IPS DF 4.7 (cell line): Measurements from ENCODE around the gene C17orf67.

Source experiments
- DNase-seq: peaks from one replicate; pipeline ENCODE4 v3.0.0-alpha.2; 2013; ENCODE audit warnings: low spot score; ENCODE audit errors: extremely low read depth

The C17orf67 gene, protein sequence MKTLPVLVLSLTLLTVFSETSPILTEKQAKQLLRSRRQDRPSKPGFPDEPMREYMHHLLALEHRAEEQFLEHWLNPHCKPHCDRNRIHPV

DNA sequence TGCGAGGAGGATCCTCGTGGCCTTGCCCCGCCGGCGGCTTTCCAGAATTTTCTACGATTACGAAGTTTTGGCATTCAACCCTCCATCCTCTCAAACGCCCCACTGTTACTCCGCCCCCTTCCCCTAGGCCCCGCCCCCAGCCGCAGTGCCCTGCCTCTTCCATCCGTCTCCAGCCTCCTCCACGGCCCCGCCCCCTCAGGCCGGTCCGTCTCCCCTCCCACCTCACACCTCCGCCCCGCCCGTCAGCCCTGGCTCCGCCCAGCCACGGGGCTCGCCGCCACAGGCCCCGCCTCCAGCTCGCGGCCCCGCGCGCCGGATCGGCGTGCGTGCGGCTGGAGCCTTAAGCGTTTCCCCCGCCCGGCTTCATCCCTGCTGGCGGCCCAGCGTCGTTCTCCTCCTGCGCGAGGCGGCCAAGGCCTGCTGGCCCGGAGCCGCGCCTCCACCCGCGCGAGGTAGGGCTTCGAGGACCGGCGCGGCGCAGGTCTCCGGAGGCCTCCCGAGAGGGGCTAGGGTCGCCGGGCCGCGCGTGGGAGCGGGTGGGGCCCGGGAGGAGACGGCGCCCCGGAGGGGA lies at the start of gene C17orf67, which contains the start of gene DGKE:
C17orf67 (minus strand) TSS at position 112 of the 571 bp plus-strand sequence. CDS start 18,110 bp downstream, outside the sequence.
DGKE (plus strand) TSS at position 343 of the 571 bp plus-strand sequence. CDS start 645 bp downstream, outside the sequence.
- no peak for DNase-seq

DNA sequence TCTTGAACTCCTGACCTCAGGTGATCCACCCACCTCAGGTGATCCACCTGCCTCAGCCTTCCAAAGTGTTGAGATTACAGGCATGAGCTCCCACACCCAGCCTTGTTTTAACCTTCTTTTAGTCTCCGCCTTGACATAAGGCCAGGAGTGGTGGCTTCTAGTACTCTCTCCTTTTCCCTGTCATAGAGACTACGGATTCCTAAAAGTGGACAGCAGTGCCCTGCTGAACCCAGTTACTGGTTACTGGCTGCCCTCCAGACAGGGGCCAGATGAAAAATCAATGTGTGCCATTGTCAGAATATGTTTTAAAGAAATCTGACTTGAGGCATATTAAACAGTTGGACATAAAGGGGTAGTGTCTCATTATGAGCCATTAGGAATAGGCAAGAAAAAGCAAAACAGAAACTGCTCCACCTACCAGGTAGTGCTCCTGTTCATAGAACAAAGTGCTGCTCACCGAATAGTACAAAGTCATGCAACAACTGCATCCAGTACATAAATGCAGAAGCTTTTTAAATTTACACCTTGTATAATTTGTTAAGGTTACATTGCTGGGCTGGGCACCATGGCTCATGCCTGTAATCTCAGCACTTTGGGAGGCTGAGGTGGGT lies 48.1 kb upstream of the C17orf67 start:
- DNase-seq, result no peak

DNA sequence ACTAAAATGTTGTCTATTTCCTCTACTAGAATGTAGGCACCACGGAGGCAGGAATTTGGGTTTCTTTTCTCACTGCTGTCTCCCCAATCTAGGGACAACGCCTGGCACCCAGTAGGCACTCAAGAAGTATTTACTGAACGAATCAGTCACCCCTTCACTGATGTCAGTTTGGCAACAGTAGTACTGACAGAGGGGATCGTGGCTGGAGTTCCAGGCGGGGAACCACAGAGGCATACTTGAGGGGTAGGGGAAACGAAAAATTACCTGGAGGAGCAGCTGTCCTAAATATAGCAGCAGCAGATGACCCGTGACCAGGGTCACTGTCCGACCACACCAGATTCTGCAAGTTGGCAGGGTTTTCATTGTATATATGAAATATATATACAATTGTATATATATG lies 46.9 kb upstream of the C17orf67 start:
- DNase-seq, result no peak

DNA sequence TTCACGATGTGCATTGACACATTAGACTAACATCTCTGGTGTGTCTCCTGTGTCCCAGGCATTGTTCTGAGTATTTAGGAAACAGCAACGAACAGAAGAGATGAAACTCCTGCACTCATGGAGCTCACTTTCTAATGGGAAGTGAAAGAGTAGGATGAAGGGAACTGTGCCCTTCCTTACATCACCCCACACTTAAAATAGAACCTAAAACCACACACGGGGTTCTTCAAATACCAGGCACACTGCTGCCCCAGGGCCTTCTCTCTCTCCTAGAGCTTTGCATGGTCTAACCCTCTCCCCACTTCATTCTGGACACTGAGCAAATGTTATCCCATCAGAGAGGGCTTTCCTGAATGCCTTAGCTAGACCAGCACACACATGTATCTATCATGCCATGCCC lies 46.4 kb upstream of the C17orf67 start:
- DNase-seq, result no peak

DNA sequence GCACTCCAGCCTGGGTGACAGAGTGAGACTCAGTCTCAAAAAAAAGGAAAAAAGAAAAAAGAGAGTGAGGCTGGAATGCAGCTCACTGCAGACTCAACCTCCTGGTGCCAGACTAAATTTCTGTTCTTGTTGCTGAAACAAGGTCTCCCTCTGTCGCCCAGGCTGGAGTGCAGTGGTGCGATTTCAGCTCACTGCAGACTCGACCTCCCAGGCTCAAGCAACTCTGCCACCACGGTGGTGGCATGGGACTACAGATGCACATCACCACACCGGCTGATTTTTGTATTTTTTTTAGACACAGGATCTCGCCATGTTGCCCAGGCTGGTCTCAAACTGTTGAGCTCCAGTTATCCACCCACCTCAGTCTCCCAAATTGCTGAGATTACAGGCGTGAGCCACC lies 45.6 kb upstream of the C17orf67 start:
- no peak for DNase-seq

DNA sequence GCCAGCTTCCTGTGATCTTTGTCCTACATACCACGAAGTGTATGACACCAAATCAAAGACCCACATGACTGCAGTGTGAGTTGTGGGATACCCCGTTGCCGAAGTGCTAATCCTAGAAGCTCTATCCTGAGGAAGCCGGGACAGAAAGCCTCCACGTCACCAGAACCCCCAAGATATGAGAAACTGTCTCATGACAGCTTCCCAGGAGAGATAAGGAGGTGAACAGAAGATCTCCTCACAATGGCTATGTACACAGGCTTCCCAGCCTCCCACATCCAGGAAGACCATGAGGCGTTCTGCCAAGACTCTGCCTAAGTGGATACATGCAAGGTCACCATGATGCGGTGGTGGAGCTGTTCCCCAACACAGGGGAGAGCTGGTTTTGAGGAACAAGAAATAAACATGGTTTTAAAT lies 43.1 kb upstream of the C17orf67 start:
- no peak for DNase-seq

DNA sequence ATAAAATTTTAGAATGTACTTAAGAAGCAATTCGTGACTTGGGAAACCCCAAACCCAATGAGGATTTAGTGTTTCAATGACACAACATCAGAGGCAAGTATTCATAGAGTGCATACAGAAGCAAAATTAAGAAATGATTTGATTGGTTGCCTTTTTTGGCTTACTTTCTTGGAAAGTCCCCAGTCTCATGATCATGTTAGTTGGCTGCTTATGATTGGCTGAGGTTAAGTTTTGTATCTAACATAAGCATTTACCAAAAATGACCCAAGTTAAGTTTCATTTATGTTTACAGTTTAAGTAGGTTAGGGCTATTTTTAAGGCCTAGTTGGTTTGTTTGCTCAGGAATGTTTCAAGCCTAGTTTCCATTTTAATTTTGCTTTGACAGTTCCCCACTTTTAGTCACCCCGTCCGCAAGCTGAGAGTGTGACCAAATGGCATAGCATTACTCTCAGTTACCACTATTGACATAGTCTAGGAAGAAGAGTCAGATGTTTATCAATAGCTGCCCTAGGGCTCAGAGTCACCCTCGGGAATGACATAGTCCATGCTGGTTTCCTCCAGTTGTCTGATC lies 36.4 kb upstream of the C17orf67 start:
- DNase-seq, result no peak

DNA sequence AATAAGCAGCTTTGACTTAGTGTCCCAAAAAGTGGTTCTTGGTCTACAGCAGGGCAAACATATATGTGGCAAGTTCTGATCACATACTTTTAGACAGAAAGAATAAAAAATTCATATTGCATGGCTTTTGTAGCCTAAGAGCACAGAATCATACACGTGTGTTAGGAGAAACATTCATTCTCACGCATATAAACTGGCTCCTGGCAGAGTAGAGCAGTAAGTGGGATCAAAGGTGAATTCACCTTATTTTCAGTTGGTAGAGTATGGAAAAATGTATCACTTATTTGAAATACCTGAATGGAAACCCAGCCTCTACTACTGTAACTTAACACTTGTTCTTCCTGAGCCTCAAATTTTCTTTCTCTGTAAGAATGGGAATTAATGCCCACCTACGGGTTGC lies 35.0 kb upstream of the C17orf67 start:
- no peak for DNase-seq

DNA sequence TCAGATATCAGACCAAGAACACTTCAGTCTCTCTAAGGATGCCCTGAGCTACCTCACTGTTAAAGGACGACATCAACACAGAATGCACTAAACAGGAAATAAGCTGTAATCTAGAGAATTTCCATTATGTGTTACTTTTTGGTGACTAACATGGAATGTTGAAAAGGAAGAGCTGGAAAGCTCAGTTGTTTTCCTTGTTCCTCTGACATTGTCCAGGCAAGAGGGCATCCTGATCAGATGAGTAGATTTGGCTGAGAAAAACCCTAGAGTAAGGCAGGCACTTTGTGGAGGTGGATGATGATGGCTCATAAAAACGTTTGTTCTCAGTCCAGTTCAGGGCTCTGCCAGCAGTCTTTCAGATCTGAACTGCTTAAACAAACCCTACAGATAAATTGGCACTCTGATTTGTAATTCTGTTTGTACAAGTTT lies 34.2 kb upstream of the C17orf67 start:
- DNase-seq, result no peak

DNA sequence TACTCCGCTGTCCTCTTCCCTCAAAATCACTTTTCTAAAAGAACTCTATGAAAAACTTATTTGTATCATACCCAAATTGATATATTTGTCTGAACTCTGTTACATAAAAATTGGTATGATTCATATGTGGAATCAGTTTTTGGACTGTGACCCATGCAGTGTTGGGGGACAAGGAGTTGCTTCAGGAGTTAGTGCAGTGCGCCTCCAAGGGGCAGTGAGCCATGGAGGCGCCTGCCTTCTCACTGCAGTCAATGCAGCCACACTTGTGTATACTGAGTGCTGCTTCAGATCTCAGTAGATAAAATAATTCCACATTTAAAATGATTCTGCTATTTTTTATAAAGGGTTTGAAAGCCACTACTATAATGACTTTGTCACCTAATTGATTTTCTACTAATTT lies 32.8 kb upstream of the C17orf67 start:
- no peak for DNase-seq

DNA sequence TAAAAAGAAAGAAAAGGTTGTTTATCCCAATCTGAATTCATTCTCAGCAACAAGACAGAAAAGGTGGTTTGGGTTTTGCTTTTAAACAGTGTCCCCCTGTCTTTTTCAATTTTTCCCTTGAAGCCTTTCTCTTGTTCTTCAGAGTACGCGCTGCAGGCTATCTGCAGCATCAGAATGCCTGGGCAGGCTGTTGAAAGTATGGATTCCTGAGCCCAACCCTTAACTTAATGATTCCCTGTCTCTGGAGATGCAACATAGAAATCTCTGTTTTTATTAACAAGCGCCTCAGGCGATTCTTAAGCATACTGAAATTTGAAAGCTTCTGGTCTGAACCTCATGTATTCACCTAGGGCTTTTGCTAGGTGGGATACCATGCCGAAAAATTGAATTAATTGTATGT lies 32.4 kb upstream of the C17orf67 start:
- DNase-seq, result no peak

DNA sequence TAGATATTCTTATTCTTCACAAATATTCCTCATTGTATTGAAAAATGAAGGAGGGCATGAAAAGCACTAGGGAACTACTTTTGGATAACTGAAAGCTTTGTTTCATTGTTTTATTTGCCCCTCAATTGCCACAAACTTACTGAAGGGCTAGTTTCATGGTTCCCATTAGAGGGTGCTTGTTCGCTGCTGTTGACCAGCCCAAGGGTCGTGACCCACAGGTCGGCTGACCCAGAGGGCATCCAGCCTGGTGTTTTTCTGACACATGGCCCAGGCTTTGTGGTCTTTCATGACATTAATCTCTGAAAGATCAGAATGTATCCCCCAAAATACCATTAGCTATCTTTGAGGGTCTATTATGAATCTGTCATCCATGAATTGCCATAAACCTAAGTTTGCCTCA lies 30.3 kb upstream of the C17orf67 start:
- no peak for DNase-seq

DNA sequence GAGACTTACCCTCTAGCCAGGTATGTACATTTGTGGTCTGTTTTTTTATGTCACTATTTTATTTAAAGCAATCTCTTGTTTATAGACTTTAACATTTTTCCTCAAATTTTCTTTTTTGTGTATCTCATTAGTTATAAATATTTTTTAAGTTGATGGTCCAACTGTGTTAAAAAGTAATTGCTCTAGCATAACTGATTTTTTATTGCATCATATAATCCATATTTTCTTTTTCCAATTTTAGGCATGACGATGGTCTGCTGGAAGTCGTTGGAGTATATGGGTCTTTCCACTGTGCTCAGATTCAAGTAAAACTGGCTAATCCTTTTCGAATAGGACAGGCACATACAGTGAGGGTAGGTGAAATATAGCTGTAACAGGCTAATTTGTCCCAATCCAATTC lies 28.2 kb upstream of the C17orf67 start:
- DNase-seq, result no peak

DNA sequence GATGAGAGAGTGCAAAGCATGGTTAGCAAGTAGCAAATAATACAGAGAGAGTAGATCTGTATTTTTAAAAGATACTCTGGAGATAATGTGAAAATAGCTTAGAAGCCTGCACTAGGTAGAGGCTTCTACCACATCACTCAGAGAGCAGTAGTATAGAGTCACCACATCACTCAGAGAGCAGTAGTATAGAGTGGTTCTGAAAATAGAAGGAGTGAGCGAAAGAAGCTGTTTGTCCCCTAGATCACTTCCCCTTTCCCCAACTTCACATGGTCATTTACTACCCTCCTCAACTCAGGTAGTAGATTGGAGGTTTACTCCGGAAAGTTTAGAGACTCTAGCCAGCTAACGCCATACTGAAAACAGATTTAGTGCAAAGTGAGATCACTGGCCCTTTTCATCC lies 17.3 kb upstream of the C17orf67 start:
- no peak for DNase-seq

DNA sequence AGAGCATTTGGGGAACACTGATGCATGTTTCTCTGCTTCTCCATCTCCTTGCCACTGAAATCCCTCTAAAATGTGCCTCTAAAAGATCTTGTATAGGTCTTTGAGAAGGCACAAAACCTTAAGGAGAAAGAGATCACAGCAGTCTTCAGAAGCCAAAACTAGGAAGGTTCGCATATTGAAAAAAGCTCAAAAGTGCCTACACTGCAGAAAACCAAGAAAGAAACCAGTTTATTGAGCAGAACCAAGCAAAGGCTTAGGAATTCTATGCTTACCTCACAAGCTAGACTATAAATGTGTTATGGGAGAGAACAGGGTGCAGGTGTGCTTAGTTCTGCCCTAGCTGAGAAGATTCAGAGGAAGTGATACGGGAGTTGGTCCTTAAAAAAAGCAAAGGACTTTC lies 16.9 kb upstream of the C17orf67 start:
- DNase-seq, result no peak

DNA sequence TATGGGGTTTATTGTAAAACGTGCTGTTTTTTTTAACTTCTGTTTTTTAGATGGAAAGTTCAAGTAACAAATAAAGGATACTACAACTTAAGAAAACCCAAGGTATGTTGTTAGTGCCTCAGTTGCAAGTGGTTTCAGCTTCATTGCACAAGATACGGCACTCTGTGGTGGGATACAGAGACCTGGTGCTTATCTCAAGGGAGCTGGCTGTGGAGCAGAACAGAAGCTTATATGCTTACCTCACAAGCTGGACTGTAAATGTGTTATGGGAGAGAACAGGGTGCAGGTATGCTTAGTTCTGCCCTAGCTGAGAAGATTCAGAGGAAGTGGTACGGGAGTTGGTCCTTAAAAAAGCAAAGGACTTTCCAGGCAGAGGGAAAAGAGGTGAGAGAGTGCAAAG lies 15.4 kb upstream of the C17orf67 start:
- DNase-seq, result no peak

DNA sequence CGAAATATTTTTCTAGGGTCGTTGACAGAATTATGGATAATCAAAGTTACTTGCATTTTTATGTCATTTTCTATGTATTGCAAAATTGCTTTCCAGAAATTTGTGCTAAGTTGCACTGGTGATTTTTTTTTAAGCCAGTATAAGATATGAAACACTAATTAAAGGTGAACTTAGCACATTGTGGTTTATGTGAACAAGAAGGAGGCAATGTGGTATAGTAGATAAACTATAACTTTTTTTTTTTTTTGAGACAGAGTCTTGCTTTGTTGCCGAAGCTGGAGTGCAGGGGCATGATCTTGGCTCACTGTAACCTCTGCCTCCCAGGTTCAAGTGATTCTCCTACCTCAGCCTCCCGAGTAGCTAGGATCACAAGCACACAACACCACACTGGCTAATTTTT lies 13.4 kb upstream of the C17orf67 start:
- no peak for DNase-seq

DNA sequence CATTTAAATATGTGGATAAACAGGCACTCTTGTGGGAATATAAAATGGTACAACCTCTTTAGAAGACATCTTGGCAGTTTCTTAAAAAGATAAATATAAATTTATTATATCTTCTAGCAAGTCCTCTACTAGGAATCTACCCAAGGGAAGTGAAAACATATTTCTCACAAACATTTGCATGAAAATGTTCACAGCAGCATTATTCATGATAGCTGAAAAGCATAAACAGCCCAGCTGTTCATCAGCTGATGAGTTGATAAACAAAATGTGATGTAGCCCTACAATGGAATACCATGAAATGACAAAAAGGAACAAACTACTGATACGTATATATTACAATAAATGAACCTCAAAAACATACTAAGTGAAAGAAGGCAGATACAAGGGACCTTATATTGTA lies 12.2 kb upstream of the C17orf67 start:
- DNase-seq, result no peak

DNA sequence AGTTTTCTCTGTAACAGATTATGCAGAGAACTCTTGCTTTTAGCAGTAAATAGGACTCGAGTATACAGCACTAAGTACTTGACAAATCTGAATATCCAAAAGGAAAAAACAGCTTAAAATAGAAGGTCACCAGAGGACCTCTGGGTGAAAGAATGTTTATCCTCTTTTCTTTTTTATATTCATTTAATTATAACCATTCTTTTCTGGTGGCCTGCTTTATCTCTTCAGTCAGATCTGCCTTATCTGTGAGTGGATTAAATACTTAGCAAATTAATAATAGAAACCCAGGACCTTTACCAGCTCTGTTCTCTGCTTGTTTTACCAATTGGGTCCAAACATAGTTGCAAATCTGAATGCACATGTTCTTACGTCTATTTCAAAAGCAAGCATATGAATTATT lies 8.9 kb upstream of the C17orf67 start:
- no peak for DNase-seq

DNA sequence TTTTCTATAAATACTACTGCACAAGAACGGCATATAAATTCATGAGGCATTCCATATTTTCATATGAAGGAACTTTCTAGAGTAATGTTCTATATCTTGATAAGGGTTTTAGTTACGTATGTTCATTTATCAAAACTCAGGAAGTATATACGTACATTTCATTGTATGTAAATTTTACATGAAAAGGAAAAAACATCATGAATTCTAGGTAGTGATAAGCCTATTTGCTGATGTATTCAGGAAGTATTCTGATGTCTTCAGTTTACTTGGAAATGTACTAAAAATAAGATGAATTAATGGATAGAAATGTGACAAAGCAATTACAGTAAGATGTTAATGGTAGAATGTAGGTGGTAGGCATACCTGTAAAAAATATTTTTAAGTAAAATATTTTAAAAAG lies 5.0 kb upstream of the C17orf67 start:
- no peak for DNase-seq

DNA sequence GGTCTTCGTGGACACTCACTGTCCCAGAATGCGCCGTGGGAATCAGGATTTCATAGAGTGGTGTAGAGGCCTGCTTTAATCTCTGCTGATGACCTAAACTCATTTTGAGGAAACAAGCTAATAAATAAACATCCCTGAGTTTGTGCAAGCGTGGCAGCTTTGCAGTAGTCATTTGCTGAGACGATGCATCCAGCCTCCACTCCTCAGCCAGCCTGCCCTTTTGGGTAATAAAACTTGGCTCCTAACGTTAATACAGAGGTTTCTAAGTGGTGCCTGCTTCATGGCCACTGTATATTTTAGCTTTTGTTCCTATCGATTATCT lies 1.5 kb upstream of the C17orf67 start:
- DNase-seq, result no peak

DNA sequence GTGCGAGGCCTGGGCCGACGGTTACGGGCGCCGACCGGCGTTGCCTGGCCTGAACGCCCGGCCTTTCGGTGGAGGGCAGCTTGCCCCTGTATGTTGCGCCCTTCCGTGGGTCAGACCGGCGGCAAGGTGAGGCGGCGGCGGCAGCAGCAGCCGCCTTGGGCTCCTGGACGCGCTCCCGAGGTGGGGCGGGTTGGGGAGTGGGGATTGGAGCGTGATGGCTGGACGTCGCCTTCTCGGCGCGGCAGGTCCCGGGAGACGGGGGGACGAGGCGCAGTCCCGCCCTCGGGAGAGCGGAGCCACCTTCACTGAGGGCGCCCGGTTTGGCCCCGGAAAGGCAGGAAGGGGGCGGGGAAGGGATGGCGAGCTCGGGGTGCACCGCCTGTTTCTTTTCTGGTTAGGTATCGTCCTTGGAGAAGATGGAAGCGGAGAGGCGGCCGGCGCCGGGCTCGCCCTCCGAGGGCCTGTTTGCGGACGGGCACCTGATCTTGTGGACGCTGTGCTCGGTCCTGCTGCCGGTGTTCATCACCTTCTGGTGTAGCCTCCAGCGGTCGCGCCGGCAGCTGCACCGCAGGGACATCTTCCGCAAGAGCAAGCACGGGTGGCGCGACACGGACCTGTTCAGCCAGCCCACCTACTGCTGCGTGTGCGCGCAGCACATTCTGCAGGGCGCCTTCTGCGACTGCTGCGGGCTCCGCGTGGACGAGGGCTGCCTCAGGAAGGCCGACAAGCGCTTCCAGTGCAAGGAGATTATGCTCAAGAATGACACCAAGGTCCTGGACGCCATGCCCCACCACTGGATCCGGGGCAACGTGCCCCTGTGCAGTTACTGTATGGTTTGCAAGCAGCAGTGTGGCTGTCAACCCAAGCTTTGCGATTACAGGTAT lies 902 bp upstream of the C17orf67 start:
- no peak for DNase-seq
